OCI-LY3 (cell line): ENCODE measurements around the gene TMPRSS3.

Source experiments
- CTCF ChIP-seq: fragments of 200-600, 300-600 bp; sonication (generic); IDR thresholded peaks from 2 replicates; pipeline ENCODE4 v1.5.1; 2014; ENCODE audit warnings: antibody characterized with exemption, low read length, low read depth
- EZH2phosphoT487 ChIP-seq: fragments of 200-600 bp; shearing (Covaris generic); IDR thresholded peaks from 2 replicates; pipeline ENCODE4 v1.6.1; 2018; ENCODE audit warnings: antibody characterized with exemption, mixed run types, low read depth

DNA sequence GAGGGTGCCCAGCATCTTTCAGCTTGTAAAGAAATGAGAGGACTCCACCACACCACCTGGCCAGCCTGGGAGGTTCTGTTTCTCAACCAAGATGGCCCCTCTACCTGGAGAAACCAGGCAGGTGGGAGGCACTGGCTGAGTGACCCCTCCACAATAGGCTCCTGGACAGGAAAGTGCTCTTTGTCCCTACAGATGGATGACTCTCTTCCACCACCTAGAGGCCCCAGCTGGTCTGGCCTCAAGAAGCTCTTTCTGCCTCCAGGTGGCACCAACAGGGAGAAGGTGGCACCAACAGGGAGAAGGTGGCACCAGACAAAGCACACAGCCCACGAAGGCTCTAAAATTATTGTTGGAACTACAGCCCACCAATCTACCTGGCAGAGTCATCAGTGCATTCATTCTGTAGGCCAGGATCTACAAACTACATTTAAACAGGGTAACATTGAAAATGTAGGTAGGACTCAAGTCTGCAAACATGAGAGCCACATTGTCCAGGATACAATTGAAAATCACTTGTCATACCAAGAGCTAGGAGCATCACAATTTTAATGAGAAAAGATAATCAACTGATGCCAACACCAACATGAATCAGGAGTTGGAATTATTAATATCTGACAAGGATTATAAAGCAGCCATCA is 14.4 kb downstream of the TMPRSS3 start:
- no peak for TF ChIP-seq EZH2phosphoT487
- TF ChIP-seq CTCF: peak; percentile 59
